ENCODE data around the gene EEA1. TPM values are rescaled to one million over a fixed set of nuclear protein-coding genes. Genes with fewer than 3 reads are reported as not detected.

The EEA1 gene
- total RNA-seq, 1 experiment from 2014 or later, result 14.9 TPM

DNA sequence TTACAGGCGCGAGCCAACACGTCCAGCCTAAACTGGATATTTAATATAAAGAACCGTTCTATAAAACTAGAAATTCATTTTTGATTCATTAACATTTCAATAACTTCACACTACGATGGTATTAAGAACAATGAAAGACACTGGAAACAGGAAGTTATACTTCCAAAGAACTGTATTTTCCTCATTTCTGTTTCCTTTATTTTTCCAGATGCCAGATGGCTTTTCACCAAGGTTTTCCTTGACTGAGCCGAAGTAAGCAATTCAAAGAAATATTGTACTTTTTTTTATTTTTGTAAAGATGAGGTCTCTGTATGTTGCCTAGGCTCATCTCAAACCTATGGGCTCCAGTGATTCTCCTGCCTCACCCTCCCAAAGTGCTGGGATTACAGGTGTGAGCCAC, 28.2 kb downstream of the EEA1 start:
- H3K27me3 Mint-ChIP-seq (ENCODE audit: low read depth), result no peaks in the 10 kb centered on the region
- no peak overlapping the region for H3K4me3 Mint-ChIP-seq
- TF ChIP-seq, protein P1, sequence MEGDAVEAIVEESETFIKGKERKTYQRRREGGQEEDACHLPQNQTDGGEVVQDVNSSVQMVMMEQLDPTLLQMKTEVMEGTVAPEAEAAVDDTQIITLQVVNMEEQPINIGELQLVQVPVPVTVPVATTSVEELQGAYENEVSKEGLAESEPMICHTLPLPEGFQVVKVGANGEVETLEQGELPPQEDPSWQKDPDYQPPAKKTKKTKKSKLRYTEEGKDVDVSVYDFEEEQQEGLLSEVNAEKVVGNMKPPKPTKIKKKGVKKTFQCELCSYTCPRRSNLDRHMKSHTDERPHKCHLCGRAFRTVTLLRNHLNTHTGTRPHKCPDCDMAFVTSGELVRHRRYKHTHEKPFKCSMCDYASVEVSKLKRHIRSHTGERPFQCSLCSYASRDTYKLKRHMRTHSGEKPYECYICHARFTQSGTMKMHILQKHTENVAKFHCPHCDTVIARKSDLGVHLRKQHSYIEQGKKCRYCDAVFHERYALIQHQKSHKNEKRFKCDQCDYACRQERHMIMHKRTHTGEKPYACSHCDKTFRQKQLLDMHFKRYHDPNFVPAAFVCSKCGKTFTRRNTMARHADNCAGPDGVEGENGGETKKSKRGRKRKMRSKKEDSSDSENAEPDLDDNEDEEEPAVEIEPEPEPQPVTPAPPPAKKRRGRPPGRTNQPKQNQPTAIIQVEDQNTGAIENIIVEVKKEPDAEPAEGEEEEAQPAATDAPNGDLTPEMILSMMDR (conservative IDR thresholded peaks at IDR 0.05), result no peak

More for the DNA sequence above, 28.2 kb downstream of the EEA1 start:
- Histone ChIP-seq H3K9ac (ENCODE audit: extremely low read depth, insufficient read length, low read length) (no peak overlapping the region), H3K23me2 (ENCODE audit: insufficient read length, low read depth, low read length, poor library complexity, severe bottlenecking) (no peaks in the 10 kb centered on the region), H4K91ac (ENCODE audit: insufficient read length, low read depth, low read length) (no peak overlapping the region), H2BK5ac (ENCODE audit: insufficient read length, low read length) (no peak overlapping the region), H2AFZ (ENCODE audit: low read length) (no peak overlapping the region), H3T11ph (ENCODE audit: low read length) (no peak overlapping the region), H2BK15ac (ENCODE audit: low read depth, low read length) (no peak overlapping the region), H3K79me2 (ENCODE audit: insufficient read depth, low read length) (peaks cover 4% of the 10 kb centered on the region; the same call in 1 of the 2 replicates), H3K79me1 (ENCODE audit: insufficient read depth, low read depth, low read length, poor library complexity, severe bottlenecking) (peaks cover 4% of the 10 kb centered on the region), H3K18ac (ENCODE audit: insufficient read length, low read depth, low read length) (no peak overlapping the region), H3K9me3 (ENCODE audit: control insufficient read depth, low read depth, low read length) (no peaks in the 10 kb centered on the region), H3K27ac (ENCODE audit: insufficient read length, low read depth, low read length) (no peak overlapping the region), H3K4ac (ENCODE audit: low read depth, low read length) (no peak overlapping the region), H4K20me1 (ENCODE audit: control insufficient read depth, insufficient read depth, insufficient read length) (no peaks in the 10 kb centered on the region), H3K23ac (ENCODE audit: insufficient read length, low read depth, low read length) (no peak overlapping the region), H2BK20ac (ENCODE audit: low read depth, low read length, poor library complexity, severe bottlenecking) (no peak overlapping the region), H2AK5ac (ENCODE audit: insufficient read length, low read length) (no peak overlapping the region), H3K14ac (ENCODE audit: insufficient read depth, low read length) (no peak overlapping the region), H2BK120ac (ENCODE audit: low read depth, low read length, poor library complexity, severe bottlenecking) (no peak overlapping the region), H3K27me3 (ENCODE audit: insufficient read depth, low read length) (no peaks in the 10 kb centered on the region), H3K4me2 (ENCODE audit: insufficient read depth, insufficient read length, low read length) (no peak overlapping the region), H4K8ac (replicated peaks; ENCODE audit: insufficient read length, low read depth, low read length) (no peak overlapping the region), H4K5ac (ENCODE audit: insufficient read length, low read depth, low read length) (no peak overlapping the region), H3K4me1 (ENCODE audit: insufficient read depth, low read length) (no peaks in the 10 kb centered on the region; the same call in 1 of the 2 replicates), H3K56ac (ENCODE audit: insufficient read length, low read depth, low read length) (no peak overlapping the region), H2BK12ac (ENCODE audit: insufficient read length, low read depth, low read length) (no peak overlapping the region)
- H3K36me3 Mint-ChIP-seq (ENCODE audit: insufficient read depth in 1 of 3, low read depth in 3 of 3), result peaks cover 5 to 21% (median 7%) of the 10 kb centered on the region in 3 experiments
- no CpG with 5 or more reads among the region's 6 CpGs for WGBS (ENCODE audit: extremely low coverage, insufficient read length, low lambda C conversion rate)
- H3K9me3 Mint-ChIP-seq, result no peaks in the 10 kb centered on the region
- no peak for DNase-seq
- no peak overlapping the region for H3K27ac Mint-ChIP-seq
- peaks cover 12 to 16% of the 10 kb centered on the region in 2 experiments for H3K4me1 Mint-ChIP-seq

All from H9 (cell line).